Measurements from ENCODE around the gene SYTL1.

Gene SYTL1

DNA sequence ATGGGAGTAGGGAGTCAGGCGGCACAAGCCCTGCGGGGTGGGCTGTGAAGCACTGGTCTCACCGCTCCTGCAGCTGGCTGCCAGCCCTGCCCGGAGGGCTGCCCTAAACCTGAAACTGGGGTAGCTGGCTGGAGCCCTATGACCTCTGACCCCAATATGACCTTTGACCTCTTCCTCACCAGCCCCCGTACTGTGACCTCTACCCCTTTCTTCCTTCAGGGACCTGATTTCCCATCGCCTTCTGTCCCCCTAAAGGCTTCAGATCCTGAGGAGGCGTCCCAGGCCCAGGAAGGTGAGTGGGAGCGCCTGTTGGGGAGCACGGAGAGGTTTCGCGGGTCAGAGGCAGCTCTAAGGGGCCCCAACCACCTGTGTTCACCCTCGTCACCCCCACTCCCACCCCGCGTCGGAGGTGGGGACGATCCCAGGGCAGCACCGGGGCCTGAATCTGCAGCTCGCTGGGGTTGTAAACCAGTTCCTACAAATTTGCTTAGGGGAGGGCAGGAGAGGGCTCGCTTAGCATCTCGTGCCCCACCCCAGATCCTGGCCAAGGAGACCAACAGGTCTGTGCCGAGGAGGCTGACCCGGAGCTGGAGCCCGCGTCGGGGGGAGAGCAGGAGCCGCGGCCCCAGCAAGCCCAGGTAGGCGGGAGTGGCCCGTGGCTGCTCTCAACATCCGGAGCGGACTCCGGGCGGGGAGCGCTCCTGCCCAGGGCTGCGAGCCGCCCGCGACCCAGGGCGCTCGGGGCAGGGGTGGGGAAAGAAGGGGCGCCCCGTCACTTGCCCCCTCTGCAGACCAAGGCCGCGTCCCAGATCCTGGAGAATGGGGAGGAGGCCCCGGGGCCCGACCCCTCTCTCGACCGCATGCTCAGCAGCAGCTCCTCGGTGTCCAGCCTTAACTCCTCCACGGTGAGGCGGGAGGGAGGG lies 7.3 kb downstream of the SYTL1 start:
- no peak overlapping the region for H3K9ac ChIP-seq (ENCODE audit: low read length in 2 of 2)
- H3K9me3 ChIP-seq (ENCODE audit: control insufficient read depth in 2 of 2, low read length in 2 of 2): no peaks in the 10 kb centered on the region
- H3K27ac ChIP-seq (ENCODE audit: low read length): no peak overlapping the region
- no peaks in the 10 kb centered on the region for H3K36me3 ChIP-seq (ENCODE audit: control insufficient read depth in 2 of 2, insufficient read depth in 2 of 2, low read length in 2 of 2)
- peak overlapping the region; percentile 58 to 67 for H3K4me3 ChIP-seq (ENCODE audit: low read length in 2 of 2)
- H3K27me3 ChIP-seq (ENCODE audit: control insufficient read depth in 1 of 2, insufficient read depth in 2 of 2, low read length in 2 of 2): peaks cover 12 to 20% of the 10 kb centered on the region in 2 donors
- H3K4me1 ChIP-seq (ENCODE audit: control insufficient read depth, insufficient read depth, low read length): peaks cover 25% of the 10 kb centered on the region

GRCh38 chr1:27349784-27350662 lies 8.2 kb downstream of the SYTL1 start:
- Histone ChIP-seq H3K4me3 (ENCODE audit: low read length in 2 of 2) (peak overlapping the region; percentile 58 to 67), H3K9ac (ENCODE audit: low read length in 2 of 2) (peak overlapping the region in 1 of 2 donors; percentile 36), H3K9me3 (ENCODE audit: control insufficient read depth in 2 of 2, low read length in 2 of 2) (no peaks in the 10 kb centered on the region), H3K36me3 (ENCODE audit: control insufficient read depth in 2 of 2, insufficient read depth in 2 of 2, low read length in 2 of 2) (no peaks in the 10 kb centered on the region), H3K27ac (ENCODE audit: low read length) (no peak overlapping the region), H3K27me3 (ENCODE audit: control insufficient read depth in 1 of 2, insufficient read depth in 2 of 2, low read length in 2 of 2) (peaks cover 12 to 20% of the 10 kb centered on the region in 2 donors), H3K4me1 (ENCODE audit: control insufficient read depth, insufficient read depth, low read length) (peaks cover 25% of the 10 kb centered on the region)

GRCh38 chr1:27350663-27351540 lies 9.1 kb downstream of the SYTL1 start:
- Histone ChIP-seq H3K27me3 (ENCODE audit: control insufficient read depth in 1 of 2, insufficient read depth in 2 of 2, low read length in 2 of 2) (peaks cover 12 to 20% of the 10 kb centered on the region in 2 donors), H3K36me3 (ENCODE audit: control insufficient read depth in 2 of 2, insufficient read depth in 2 of 2, low read length in 2 of 2) (peaks cover 7 to 8% of the 10 kb centered on the region in 2 donors), H3K9ac (ENCODE audit: low read length in 2 of 2) (no peak overlapping the region), H3K4me3 (ENCODE audit: low read length in 2 of 2) (peak overlapping the region; percentile 58 to 67), H3K9me3 (ENCODE audit: control insufficient read depth in 2 of 2, low read length in 2 of 2) (no peaks in the 10 kb centered on the region), H3K4me1 (ENCODE audit: control insufficient read depth, insufficient read depth, low read length) (peaks cover 25% of the 10 kb centered on the region), H3K27ac (ENCODE audit: low read length) (no peak overlapping the region)

- peaks cover 12 to 13% of the 10 kb centered on the region in 2 donors for H3K36me3 ChIP-seq (ENCODE audit: control insufficient read depth in 2 of 2, insufficient read depth in 2 of 2, low read length in 2 of 2)
- peak overlapping the region in 1 of 2 donors; percentile 29 for H3K4me3 ChIP-seq (ENCODE audit: low read length in 2 of 2)
- H3K27ac ChIP-seq (ENCODE audit: low read length): no peak overlapping the region
These were observed 9.8 kb downstream of the SYTL1 start for GRCh38 chr1:27351541-27352107.

DNA sequence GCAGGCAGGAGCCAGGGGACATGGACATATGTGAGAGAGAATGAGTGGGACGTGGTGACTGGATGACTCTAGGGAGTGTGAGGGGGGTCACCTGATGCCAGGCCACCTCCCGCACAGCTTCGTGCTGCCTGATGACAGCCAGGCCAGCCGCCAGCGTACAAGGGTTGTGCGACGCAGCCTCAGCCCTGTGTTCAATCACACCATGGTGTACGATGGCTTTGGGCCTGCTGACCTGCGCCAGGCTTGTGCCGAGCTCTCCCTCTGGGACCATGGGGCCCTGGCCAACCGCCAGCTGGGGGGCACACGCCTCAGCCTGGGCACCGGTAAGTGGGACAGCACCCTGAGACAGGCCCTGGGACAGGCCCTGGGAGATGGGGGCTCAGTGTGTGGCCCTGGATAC lies 11.3 kb downstream of the SYTL1 start:
- no peak overlapping the region for H3K4me3 ChIP-seq (ENCODE audit: low read length in 2 of 2)
- H3K27me3 ChIP-seq (ENCODE audit: control insufficient read depth in 1 of 2, insufficient read depth in 2 of 2, low read length in 2 of 2): peaks cover 8 to 20% of the 10 kb centered on the region in 2 donors
- peaks cover 12 to 16% of the 10 kb centered on the region in 2 donors for H3K36me3 ChIP-seq (ENCODE audit: control insufficient read depth in 2 of 2, insufficient read depth in 2 of 2, low read length in 2 of 2)
- H3K27ac ChIP-seq (ENCODE audit: low read length): no peak overlapping the region
- H3K9ac ChIP-seq (ENCODE audit: low read length in 2 of 2): no peak overlapping the region
- no peaks in the 10 kb centered on the region for H3K9me3 ChIP-seq (ENCODE audit: control insufficient read depth in 2 of 2, low read length in 2 of 2)
- peaks cover 33% of the 10 kb centered on the region for H3K4me1 ChIP-seq (ENCODE audit: control insufficient read depth, insufficient read depth, low read length)

More at GRCh38 chr1:27351541-27352107, 9.8 kb downstream of the SYTL1 start:
- H3K27me3 ChIP-seq (ENCODE audit: control insufficient read depth in 1 of 2, insufficient read depth in 2 of 2, low read length in 2 of 2): peaks cover 12 to 20% of the 10 kb centered on the region in 2 donors
- no peak overlapping the region for H3K9ac ChIP-seq (ENCODE audit: low read length in 2 of 2)
- peaks cover 25% of the 10 kb centered on the region for H3K4me1 ChIP-seq (ENCODE audit: control insufficient read depth, insufficient read depth, low read length)
- no peaks in the 10 kb centered on the region for H3K9me3 ChIP-seq (ENCODE audit: control insufficient read depth in 2 of 2, low read length in 2 of 2)

DNA sequence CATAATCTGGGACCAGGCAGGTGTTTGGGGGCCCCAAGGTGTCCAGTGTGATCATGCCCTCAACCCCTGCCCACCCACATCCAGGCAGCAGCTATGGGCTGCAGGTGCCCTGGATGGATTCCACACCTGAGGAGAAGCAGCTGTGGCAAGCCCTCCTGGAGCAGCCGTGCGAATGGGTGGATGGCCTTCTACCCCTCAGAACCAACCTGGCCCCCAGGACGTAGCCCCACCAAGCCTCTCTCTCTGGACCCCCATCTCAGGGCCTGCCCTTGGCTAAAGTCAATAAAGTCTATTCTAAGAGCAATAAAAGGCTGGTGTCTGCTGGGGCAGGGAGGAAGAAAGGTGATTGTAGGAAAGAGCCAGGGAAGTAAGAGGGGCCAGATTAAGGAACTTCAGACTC lies 11.8 kb downstream of the SYTL1 start:
- peaks cover 33% of the 10 kb centered on the region for H3K4me1 ChIP-seq (ENCODE audit: control insufficient read depth, insufficient read depth, low read length)
- H3K9ac ChIP-seq (ENCODE audit: low read length in 2 of 2): no peak overlapping the region
- peaks cover 8 to 20% of the 10 kb centered on the region in 2 donors for H3K27me3 ChIP-seq (ENCODE audit: control insufficient read depth in 1 of 2, insufficient read depth in 2 of 2, low read length in 2 of 2)
- peaks cover 12 to 20% of the 10 kb centered on the region in 2 donors for H3K36me3 ChIP-seq (ENCODE audit: control insufficient read depth in 2 of 2, insufficient read depth in 2 of 2, low read length in 2 of 2)
- H3K9me3 ChIP-seq (ENCODE audit: control insufficient read depth in 2 of 2, low read length in 2 of 2): no peaks in the 10 kb centered on the region
- H3K27ac ChIP-seq (ENCODE audit: low read length): no peak overlapping the region
- no peak overlapping the region for H3K4me3 ChIP-seq (ENCODE audit: low read length in 2 of 2)

DNA sequence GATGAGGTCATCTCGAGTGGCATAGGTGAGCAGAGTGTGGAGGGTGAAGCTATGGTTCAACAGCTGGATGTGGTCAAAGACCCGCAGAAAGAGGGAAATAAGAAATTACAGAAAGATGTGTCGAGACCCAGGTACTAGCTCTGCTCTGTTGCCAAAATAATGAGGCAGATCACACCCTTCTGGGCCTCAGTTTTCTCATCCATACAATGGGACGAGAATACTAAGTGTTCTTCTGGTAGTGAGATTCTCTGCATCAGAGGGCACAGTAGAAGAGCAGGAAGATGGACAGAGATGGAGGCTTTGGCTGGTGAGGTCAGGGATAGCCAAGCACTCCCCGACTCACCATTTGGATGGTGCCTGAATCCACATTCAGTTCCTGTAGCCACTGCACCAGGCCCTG lies 13.9 kb downstream of the SYTL1 start:
- Histone ChIP-seq H3K4me1 (ENCODE audit: control insufficient read depth, insufficient read depth, low read length) (peaks cover 17% of the 10 kb centered on the region), H3K36me3 (ENCODE audit: control insufficient read depth in 2 of 2, insufficient read depth in 2 of 2, low read length in 2 of 2) (peaks cover 15 to 29% of the 10 kb centered on the region in 2 donors), H3K9ac (ENCODE audit: low read length in 2 of 2) (no peak overlapping the region), H3K27me3 (ENCODE audit: control insufficient read depth in 1 of 2, insufficient read depth in 2 of 2, low read length in 2 of 2) (peaks cover 2 to 6% of the 10 kb centered on the region in 2 donors), H3K9me3 (ENCODE audit: control insufficient read depth in 2 of 2, low read length in 2 of 2) (no peaks in the 10 kb centered on the region), H3K4me3 (ENCODE audit: low read length in 2 of 2) (no peak overlapping the region), H3K27ac (ENCODE audit: low read length) (no peak overlapping the region)

DNA sequence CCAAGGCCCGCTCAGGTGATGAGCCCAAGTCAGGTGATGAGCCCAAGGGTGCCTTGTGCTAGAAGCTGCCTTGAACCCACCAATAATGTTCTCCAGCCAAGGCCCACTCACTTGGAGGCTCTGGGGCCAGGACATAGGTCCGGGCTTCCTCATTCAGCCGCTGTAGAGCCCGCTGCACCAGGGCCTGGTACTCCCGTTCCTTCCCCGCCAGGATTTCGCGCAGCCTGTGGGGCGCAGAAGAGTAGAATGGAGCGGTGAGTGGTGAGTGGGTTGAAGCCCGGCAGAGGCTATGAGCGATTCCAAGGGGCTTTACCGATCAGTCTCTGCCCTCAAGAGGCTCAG lies 14.4 kb downstream of the SYTL1 start:
- Histone ChIP-seq H3K4me3 (ENCODE audit: low read length in 2 of 2) (no peak overlapping the region), H3K27me3 (ENCODE audit: control insufficient read depth in 1 of 2, insufficient read depth in 2 of 2, low read length in 2 of 2) (peaks cover 0 to under 1% of the 10 kb centered on the region in 2 donors), H3K9ac (ENCODE audit: low read length in 2 of 2) (no peak overlapping the region), H3K9me3 (ENCODE audit: control insufficient read depth in 2 of 2, low read length in 2 of 2) (no peaks in the 10 kb centered on the region), H3K36me3 (ENCODE audit: control insufficient read depth in 2 of 2, insufficient read depth in 2 of 2, low read length in 2 of 2) (peaks cover 15 to 29% of the 10 kb centered on the region in 2 donors), H3K4me1 (ENCODE audit: control insufficient read depth, insufficient read depth, low read length) (peaks cover 12% of the 10 kb centered on the region), H3K27ac (ENCODE audit: low read length) (no peak overlapping the region)

DNA sequence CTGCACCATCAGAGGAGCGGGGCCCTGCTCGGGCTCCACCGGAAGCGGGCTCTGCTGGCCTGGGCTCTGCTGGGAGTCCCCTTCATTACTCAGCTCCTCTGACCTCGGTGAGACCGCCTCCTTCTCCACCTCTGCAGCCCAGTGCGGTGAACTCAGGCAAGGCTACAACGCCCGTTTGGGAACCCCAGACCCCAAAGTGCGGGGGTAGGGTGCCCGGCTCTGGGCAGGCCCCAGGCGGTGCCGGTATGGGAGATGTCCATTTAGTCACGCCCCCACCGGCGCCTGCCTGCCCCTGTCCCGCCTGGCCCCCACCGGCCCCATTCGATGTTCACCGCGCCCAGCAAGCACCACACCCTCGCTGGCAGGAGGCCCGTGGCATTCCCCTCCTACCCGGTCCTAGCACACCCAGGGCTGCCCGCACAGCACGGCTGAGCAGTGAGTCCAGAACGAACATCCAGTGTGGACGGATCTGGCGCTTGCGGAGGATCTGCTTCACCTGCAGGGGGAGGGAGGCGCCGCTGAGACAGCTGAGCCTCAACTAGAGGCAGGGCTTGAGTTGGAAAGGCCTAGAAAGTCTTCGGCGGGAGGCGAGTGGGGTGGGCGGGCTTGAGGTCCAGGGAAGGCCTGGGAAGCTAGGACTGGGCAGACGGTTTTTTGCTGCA lies 14.9 kb downstream of the SYTL1 start:
- Histone ChIP-seq H3K36me3 (ENCODE audit: control insufficient read depth in 2 of 2, insufficient read depth in 2 of 2, low read length in 2 of 2) (peaks cover 17 to 29% of the 10 kb centered on the region in 2 donors), H3K27ac (ENCODE audit: low read length) (no peak overlapping the region), H3K4me3 (ENCODE audit: low read length in 2 of 2) (no peak overlapping the region), H3K9ac (ENCODE audit: low read length in 2 of 2) (no peak overlapping the region), H3K27me3 (ENCODE audit: control insufficient read depth in 1 of 2, insufficient read depth in 2 of 2, low read length in 2 of 2) (no peaks in the 10 kb centered on the region), H3K4me1 (ENCODE audit: control insufficient read depth, insufficient read depth, low read length) (peaks cover 11% of the 10 kb centered on the region), H3K9me3 (ENCODE audit: control insufficient read depth in 2 of 2, low read length in 2 of 2) (no peaks in the 10 kb centered on the region)
